Tibial nerve (tissue), 4 donors: ENCODE results near the gene PVALEF.

Experiments used
- EP300 ChIP-seq, 2 donors: sonication (generic); formaldehyde crosslinking; IDR thresholded peaks; one replicate each; pipeline ENCODE4 v1.6.1; 2017; ENCODE audit warnings: antibody characterized with exemption in 2 of 2, mild to moderate bottlenecking in 1 of 2
- POLR2A ChIP-seq, 2 donors: fragments of 450-650 bp; IDR thresholded peaks; one replicate each; pipeline ENCODE4 v1.6.1; 2017; ENCODE audit warnings: antibody characterized with exemption in 2 of 2, mild to moderate bottlenecking in 2 of 2, moderate library complexity in 2 of 2
- TF ChIP-seq, protein P1 (sequence below), 5 experiments: fragments of 200-600 bp in 3 of 5; fragments of 450-650 bp in 2 of 5; sonication (generic) in 3 of 5; IDR thresholded peaks; one replicate each; pipeline ENCODE4 v1.5.1; 2016 to 2019; ENCODE audit warnings: antibody characterized with exemption in 5 of 5, mild to moderate bottlenecking in 3 of 5, moderate library complexity in 2 of 5

DNA sequence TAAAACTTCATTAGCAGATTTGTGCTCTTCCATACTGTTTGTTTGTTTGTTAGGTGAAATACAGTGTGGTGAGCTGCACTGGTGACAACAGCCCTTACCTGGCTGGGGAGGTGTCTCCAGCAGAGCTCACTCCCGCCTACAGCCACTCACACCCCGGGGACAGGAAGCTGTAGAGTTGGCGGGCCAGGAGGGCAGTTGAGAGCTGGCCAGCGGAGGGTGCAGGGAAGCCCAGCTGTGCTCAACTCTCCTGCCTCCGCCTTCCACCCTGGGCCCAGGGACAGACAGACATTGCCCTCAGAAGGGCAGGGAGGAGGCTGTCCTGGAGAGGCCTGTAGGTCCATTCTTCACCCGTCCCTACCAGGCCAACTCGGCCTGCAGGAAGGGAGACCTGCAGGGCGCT lies 48.6 kb upstream of the PVALEF start:
- TF ChIP-seq, protein P1, sequence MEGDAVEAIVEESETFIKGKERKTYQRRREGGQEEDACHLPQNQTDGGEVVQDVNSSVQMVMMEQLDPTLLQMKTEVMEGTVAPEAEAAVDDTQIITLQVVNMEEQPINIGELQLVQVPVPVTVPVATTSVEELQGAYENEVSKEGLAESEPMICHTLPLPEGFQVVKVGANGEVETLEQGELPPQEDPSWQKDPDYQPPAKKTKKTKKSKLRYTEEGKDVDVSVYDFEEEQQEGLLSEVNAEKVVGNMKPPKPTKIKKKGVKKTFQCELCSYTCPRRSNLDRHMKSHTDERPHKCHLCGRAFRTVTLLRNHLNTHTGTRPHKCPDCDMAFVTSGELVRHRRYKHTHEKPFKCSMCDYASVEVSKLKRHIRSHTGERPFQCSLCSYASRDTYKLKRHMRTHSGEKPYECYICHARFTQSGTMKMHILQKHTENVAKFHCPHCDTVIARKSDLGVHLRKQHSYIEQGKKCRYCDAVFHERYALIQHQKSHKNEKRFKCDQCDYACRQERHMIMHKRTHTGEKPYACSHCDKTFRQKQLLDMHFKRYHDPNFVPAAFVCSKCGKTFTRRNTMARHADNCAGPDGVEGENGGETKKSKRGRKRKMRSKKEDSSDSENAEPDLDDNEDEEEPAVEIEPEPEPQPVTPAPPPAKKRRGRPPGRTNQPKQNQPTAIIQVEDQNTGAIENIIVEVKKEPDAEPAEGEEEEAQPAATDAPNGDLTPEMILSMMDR (IDR thresholded peaks at IDR 0.05): no peak
- no peak for TF ChIP-seq POLR2A (IDR thresholded peaks at IDR 0.05)
- no peak for TF ChIP-seq EP300 (IDR thresholded peaks at IDR 0.05)
